ENCODE data around the gene SEC22C.

The SEC22C gene

DNA sequence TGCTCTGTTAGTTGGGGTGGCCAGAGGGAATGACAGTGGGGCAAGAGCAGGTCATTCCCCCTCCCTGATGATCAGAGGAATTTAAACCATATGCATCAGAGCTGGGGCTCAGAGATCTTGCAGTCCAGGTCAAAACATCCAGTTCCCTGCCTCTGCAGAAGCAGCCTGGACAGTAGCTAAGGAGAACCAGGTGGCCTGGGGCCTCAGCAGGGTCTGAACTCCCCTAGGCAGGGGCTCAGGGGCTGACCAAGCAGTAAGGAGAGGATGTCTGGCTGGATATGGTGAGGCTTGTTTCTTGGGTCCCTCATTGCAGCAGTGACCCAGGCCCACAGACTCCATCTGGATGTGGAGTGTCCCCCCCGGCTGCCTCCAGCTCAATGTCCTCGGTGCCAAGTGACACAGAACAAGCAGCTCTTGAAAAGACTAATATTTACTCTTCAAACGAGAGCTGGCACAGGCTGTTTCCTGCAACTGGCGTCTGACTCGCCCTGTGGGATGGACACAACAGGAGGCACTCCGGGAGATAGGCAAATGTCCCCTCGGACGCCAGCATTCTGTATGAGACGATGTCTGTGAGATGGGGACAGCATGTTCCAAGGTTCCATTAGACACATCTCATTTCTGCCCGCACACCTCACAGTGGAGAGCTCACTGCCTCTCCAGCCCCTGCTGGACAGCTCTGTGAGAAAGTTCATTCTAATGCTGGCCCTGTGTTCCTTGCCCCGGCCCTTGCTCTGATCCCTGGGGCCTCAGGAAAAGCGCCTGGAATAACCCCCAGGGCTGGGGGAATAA, 37.1 kb downstream of the SEC22C start:
- Histone ChIP-seq H2BK120ac (ENCODE audit: low read depth, low read length) (no peak overlapping the region), H3K27ac (replicated peaks; ENCODE audit: low read length) (no peak overlapping the region), H3K4me3 (ENCODE audit: low read length in 2 of 2) (no peak overlapping the region), H3K14ac (ENCODE audit: low read length) (no peak overlapping the region), H2AK5ac (ENCODE audit: low read depth, low read length) (no peak overlapping the region), H3K4me2 (ENCODE audit: insufficient read depth, low read length, poor library complexity, severe bottlenecking) (no peak overlapping the region), H4K8ac (ENCODE audit: low read depth, low read length) (no peak overlapping the region), H4K91ac (ENCODE audit: low read depth, low read length, poor library complexity) (no peak overlapping the region), H3K9ac (ENCODE audit: low read depth, low read length, poor library complexity) (no peak overlapping the region), H3K36me3 (replicated peaks in 1 of 2; ENCODE audit: control insufficient read depth in 2 of 2, insufficient read depth in 2 of 2, low read length in 2 of 2) (peaks cover 0 to 27% of the 10 kb centered on the region in 2 donors), H3K23ac (ENCODE audit: low read depth, low read length, poor library complexity) (no peak overlapping the region), H2BK12ac (ENCODE audit: low read length) (no peak overlapping the region), H3K18ac (ENCODE audit: low read length) (no peak overlapping the region), H2BK5ac (ENCODE audit: low read length) (no peak overlapping the region), H3K9me3 (replicated peaks in 1 of 2; ENCODE audit: control insufficient read depth in 2 of 2, insufficient read depth in 1 of 2, low read depth in 1 of 2, low read length in 2 of 2) (no peaks in the 10 kb centered on the region), H3K79me1 (ENCODE audit: low read depth, low read length) (no peaks in the 10 kb centered on the region), H3K4me1 (ENCODE audit: control insufficient read depth in 2 of 2, insufficient read depth in 1 of 2, low read depth in 1 of 2, low read length in 2 of 2) (no peaks in the 10 kb centered on the region), H2AFZ (ENCODE audit: low read length) (no peak overlapping the region), H3K27me3 (ENCODE audit: control insufficient read depth in 3 of 3, insufficient read depth in 3 of 3, low read depth in 1 of 3, low read length in 3 of 3) (no peaks in the 10 kb centered on the region), H2BK15ac (ENCODE audit: low read length) (no peak overlapping the region), H3K4ac (ENCODE audit: low read length) (no peak overlapping the region)
- no peak for DNase-seq (ENCODE audit: low spot score)
- no CpG with 5 or more reads among the region's 12 CpGs for WGBS, 2 donors (ENCODE audit: extremely low coverage in 2 of 2, insufficient read length in 2 of 2, insufficient replicate concordance in 1 of 2)

DNA sequence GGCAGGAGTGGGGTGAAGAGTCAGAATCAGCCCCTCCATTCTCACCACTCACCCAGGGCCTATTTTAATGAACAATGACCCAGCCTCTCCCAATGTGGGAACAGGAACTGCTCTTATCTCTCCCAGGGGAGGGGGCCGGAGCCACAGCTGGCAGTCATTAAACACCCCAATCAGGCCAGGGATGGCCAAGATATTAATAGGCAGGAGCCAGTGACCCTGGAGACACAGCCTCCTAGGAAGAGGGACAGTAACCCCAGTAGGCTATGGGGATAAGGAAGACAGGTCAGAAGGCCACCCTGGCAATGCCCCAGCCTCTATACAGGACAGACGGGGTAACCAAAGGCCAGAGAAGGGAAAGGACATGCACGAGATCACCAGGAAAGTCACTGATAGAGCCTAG, 40.7 kb downstream of the SEC22C start:
- H2AFZ ChIP-seq (ENCODE audit: low read length): no peak overlapping the region

DNA sequence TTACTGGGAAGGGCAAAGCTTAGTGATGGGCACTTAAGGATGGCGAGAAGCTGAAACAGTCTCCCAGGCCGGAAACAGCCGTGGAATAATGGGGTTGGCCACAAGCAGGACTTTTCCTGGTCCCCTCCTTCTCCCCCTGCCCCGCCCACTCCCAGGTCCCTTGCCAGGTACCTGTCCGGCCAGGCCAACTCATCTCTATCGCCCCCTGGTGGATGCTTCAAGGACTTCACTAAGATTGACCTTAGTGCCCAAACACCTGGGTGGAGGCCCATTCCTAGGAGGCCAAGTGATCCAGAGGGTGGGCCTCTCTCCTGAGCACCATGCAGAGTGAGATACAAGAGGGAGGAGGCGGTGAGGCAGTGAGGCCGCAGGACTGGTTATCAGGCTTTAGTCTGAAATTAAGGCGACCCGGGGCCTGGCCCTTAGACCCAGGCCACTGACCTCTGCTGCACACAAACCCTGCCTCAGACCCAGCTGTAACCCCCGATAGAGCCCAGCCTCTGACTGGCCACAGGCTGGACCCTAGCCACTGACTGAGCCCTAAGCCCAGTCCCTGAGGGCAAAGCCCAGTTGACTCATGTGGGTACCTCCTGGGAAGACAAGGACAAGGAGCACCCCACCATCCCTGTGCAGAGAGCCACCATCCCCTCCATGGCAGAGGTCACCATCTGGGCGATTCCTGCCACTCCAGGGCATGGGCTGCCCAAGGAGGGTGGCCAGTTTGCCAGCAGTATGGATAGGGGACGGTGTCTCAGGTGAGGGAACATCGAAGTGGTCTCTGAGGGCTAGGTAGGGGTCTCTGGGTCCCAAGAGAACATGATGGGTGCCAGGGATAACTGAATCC, 41.7 kb downstream of the SEC22C start:
- Histone ChIP-seq H3K27me3 (ENCODE audit: control insufficient read depth in 3 of 3, insufficient read depth in 3 of 3, low read depth in 1 of 3, low read length in 3 of 3) (no peaks in the 10 kb centered on the region), H4K8ac (ENCODE audit: low read depth, low read length) (no peak overlapping the region), H3K79me1 (ENCODE audit: low read depth, low read length) (no peaks in the 10 kb centered on the region), H3K4me2 (ENCODE audit: insufficient read depth, low read length, poor library complexity, severe bottlenecking) (no peak overlapping the region), H3K9me3 (replicated peaks in 1 of 2; ENCODE audit: control insufficient read depth in 2 of 2, insufficient read depth in 1 of 2, low read depth in 1 of 2, low read length in 2 of 2) (no peaks in the 10 kb centered on the region), H3K23ac (ENCODE audit: low read depth, low read length, poor library complexity) (peak overlapping the region; percentile 60), H4K91ac (ENCODE audit: low read depth, low read length, poor library complexity) (no peak overlapping the region), H3K18ac (ENCODE audit: low read length) (peak overlapping the region; percentile 50), H3K27ac (replicated peaks; ENCODE audit: low read length) (no peak overlapping the region), H3K14ac (ENCODE audit: low read length) (peak overlapping the region; percentile 48), H3K4ac (ENCODE audit: low read length) (peak overlapping the region; percentile 17), H2BK120ac (ENCODE audit: low read depth, low read length) (peak overlapping the region; percentile 37), H3K9ac (ENCODE audit: low read depth, low read length, poor library complexity) (peak overlapping the region; percentile 45), H2BK5ac (ENCODE audit: low read length) (no peak overlapping the region), H2AFZ (ENCODE audit: low read length) (no peak overlapping the region), H2BK15ac (ENCODE audit: low read length) (peak overlapping the region; percentile 24), H2BK12ac (ENCODE audit: low read length) (no peak overlapping the region), H3K36me3 (replicated peaks in 1 of 2; ENCODE audit: control insufficient read depth in 2 of 2, insufficient read depth in 2 of 2, low read length in 2 of 2) (no peaks in the 10 kb centered on the region), H2AK5ac (ENCODE audit: low read depth, low read length) (peak overlapping the region; percentile 58), H3K4me1 (ENCODE audit: control insufficient read depth in 2 of 2, insufficient read depth in 1 of 2, low read depth in 1 of 2, low read length in 2 of 2) (no peaks in the 10 kb centered on the region), H3K4me3 (ENCODE audit: low read length in 2 of 2) (no peak overlapping the region)
- WGBS, 2 donors (ENCODE audit: extremely low coverage in 2 of 2, insufficient read length in 2 of 2, insufficient replicate concordance in 1 of 2): no CpG with 5 or more reads among the region's 14 CpGs
- DNase-seq (ENCODE audit: low spot score): peak; percentile 53

More for the DNA sequence above, 40.7 kb downstream of the SEC22C start:
- no peak for DNase-seq (ENCODE audit: low spot score)
- WGBS, 2 donors (ENCODE audit: extremely low coverage in 2 of 2, insufficient read length in 2 of 2, insufficient replicate concordance in 1 of 2): no CpG with 5 or more reads among the region's 3 CpGs
- H3K4me2 ChIP-seq (ENCODE audit: insufficient read depth, low read length, poor library complexity, severe bottlenecking): no peak overlapping the region
- H3K79me1 ChIP-seq (ENCODE audit: low read depth, low read length): no peaks in the 10 kb centered on the region
- H3K9me3 ChIP-seq (replicated peaks in 1 of 2; ENCODE audit: control insufficient read depth in 2 of 2, insufficient read depth in 1 of 2, low read depth in 1 of 2, low read length in 2 of 2): no peaks in the 10 kb centered on the region
- H4K8ac ChIP-seq (ENCODE audit: low read depth, low read length): no peak overlapping the region
- no peaks in the 10 kb centered on the region for H3K27me3 ChIP-seq (ENCODE audit: control insufficient read depth in 3 of 3, insufficient read depth in 3 of 3, low read depth in 1 of 3, low read length in 3 of 3)
- no peak overlapping the region for H2BK5ac ChIP-seq (ENCODE audit: low read length)
- H2BK12ac ChIP-seq (ENCODE audit: low read length): no peak overlapping the region
- no peak overlapping the region for H3K27ac ChIP-seq (replicated peaks; ENCODE audit: low read length)
- H3K18ac ChIP-seq (ENCODE audit: low read length): no peak overlapping the region
- H3K4me1 ChIP-seq (ENCODE audit: control insufficient read depth in 2 of 2, insufficient read depth in 1 of 2, low read depth in 1 of 2, low read length in 2 of 2): no peaks in the 10 kb centered on the region
- no peak overlapping the region for H3K4ac ChIP-seq (ENCODE audit: low read length)
- peak overlapping the region; percentile 16 for H2AK5ac ChIP-seq (ENCODE audit: low read depth, low read length)
- H3K36me3 ChIP-seq (replicated peaks in 1 of 2; ENCODE audit: control insufficient read depth in 2 of 2, insufficient read depth in 2 of 2, low read length in 2 of 2): peaks cover 0 to 2% of the 10 kb centered on the region in 2 donors
- H2BK120ac ChIP-seq (ENCODE audit: low read depth, low read length): no peak overlapping the region
- no peak overlapping the region for H3K23ac ChIP-seq (ENCODE audit: low read depth, low read length, poor library complexity)
- H3K14ac ChIP-seq (ENCODE audit: low read length): no peak overlapping the region
- H4K91ac ChIP-seq (ENCODE audit: low read depth, low read length, poor library complexity): no peak overlapping the region
- no peak overlapping the region for H3K4me3 ChIP-seq (ENCODE audit: low read length in 2 of 2)
- no peak overlapping the region for H3K9ac ChIP-seq (ENCODE audit: low read depth, low read length, poor library complexity)
- H2BK15ac ChIP-seq (ENCODE audit: low read length): no peak overlapping the region

DNA sequence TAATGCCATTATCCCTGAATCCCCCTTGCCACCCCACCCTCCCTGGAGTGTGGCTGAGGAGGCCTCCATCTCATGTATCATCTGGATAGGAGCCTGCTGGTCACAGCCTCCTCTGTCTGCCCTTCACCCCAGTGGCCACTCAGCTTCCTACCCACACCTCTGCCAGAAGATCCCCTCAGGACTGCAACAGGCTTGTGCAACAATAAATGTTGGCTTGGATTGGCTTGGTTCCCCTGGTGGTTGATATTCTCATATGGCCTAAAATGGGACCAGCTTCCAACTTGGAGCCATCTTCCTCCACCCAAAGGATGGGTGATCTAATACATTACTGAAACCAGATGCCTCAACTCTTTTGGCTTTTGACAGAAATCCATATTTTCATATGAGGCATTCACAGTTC, 44.4 kb downstream of the SEC22C start:
- Histone ChIP-seq H2AK5ac (ENCODE audit: low read depth, low read length) (no peak overlapping the region), H3K18ac (ENCODE audit: low read length) (no peak overlapping the region)

More for the DNA sequence above, 44.4 kb downstream of the SEC22C start:
- Histone ChIP-seq H3K9me3 (replicated peaks in 1 of 2; ENCODE audit: control insufficient read depth in 2 of 2, insufficient read depth in 1 of 2, low read depth in 1 of 2, low read length in 2 of 2) (no peaks in the 10 kb centered on the region), H4K91ac (ENCODE audit: low read depth, low read length, poor library complexity) (no peak overlapping the region), H2BK120ac (ENCODE audit: low read depth, low read length) (no peak overlapping the region), H4K8ac (ENCODE audit: low read depth, low read length) (no peak overlapping the region), H3K4me3 (ENCODE audit: low read length in 2 of 2) (no peak overlapping the region), H3K27ac (replicated peaks; ENCODE audit: low read length) (no peak overlapping the region), H2BK12ac (ENCODE audit: low read length) (no peak overlapping the region), H3K4ac (ENCODE audit: low read length) (no peak overlapping the region), H3K79me1 (ENCODE audit: low read depth, low read length) (no peaks in the 10 kb centered on the region), H2AFZ (ENCODE audit: low read length) (no peak overlapping the region), H2BK15ac (ENCODE audit: low read length) (no peak overlapping the region), H3K9ac (ENCODE audit: low read depth, low read length, poor library complexity) (no peak overlapping the region), H3K27me3 (ENCODE audit: control insufficient read depth in 3 of 3, insufficient read depth in 3 of 3, low read depth in 1 of 3, low read length in 3 of 3) (peaks cover 0 to 11% (median 0%) of the 10 kb centered on the region in 3 experiments), H3K4me2 (ENCODE audit: insufficient read depth, low read length, poor library complexity, severe bottlenecking) (no peak overlapping the region), H3K4me1 (ENCODE audit: control insufficient read depth in 2 of 2, insufficient read depth in 1 of 2, low read depth in 1 of 2, low read length in 2 of 2) (peaks cover 0 to 5% of the 10 kb centered on the region in 2 donors), H2BK5ac (ENCODE audit: low read length) (no peak overlapping the region), H3K23ac (ENCODE audit: low read depth, low read length, poor library complexity) (no peak overlapping the region), H3K14ac (ENCODE audit: low read length) (no peak overlapping the region), H3K36me3 (replicated peaks in 1 of 2; ENCODE audit: control insufficient read depth in 2 of 2, insufficient read depth in 2 of 2, low read length in 2 of 2) (no peaks in the 10 kb centered on the region)
- DNase-seq (ENCODE audit: low spot score): no peak
